ENCODE measurements around the gene FUT8.

Gene FUT8

GRCh38 chr14:65496178-65496993, 83.9 kb downstream of the FUT8 start:
- DNase-seq = no peak

- DNase-seq = no peak
Measured at GRCh38 chr14:65499138-65499537, 86.6 kb downstream of the FUT8 start.

GRCh38 chr14:65500075-65500474, 87.5 kb downstream of the FUT8 start:
- DNase-seq = no peak

- no peak for DNase-seq
Measured at GRCh38 chr14:65501328-65501727, 88.8 kb downstream of the FUT8 start.

GRCh38 chr14:65502676-65503124, 90.2 kb downstream of the FUT8 start:
- DNase-seq = no peak

- no peak for DNase-seq
Measured at GRCh38 chr14:65503771-65504170, 91.2 kb downstream of the FUT8 start.

- no peak for DNase-seq
Measured at GRCh38 chr14:65506801-65507200, 94.3 kb downstream of the FUT8 start.

- DNase-seq = no peak
Measured at GRCh38 chr14:65509842-65510241, 97.3 kb downstream of the FUT8 start.

- DNase-seq = no peak
Measured at GRCh38 chr14:65513671-65514070, 101.1 kb downstream of the FUT8 start.

GRCh38 chr14:65517635-65518542, 105.4 kb downstream of the FUT8 start:
- no peak for DNase-seq

GRCh38 chr14:65528069-65528468, 115.5 kb downstream of the FUT8 start:
- no peak for DNase-seq

GRCh38 chr14:65531148-65531547, 118.6 kb downstream of the FUT8 start:
- no peak for DNase-seq

GRCh38 chr14:65533736-65534404, 121.3 kb downstream of the FUT8 start:
- no peak for DNase-seq

GRCh38 chr14:65536781-65537423, 124.4 kb downstream of the FUT8 start:
- DNase-seq = no peak

- no peak for DNase-seq
Measured at GRCh38 chr14:65548878-65549277, 136.3 kb downstream of the FUT8 start.

- no peak for DNase-seq
Measured at GRCh38 chr14:65549429-65549828, 136.9 kb downstream of the FUT8 start.

GRCh38 chr14:65550779-65551643, 138.5 kb downstream of the FUT8 start:
- DNase-seq = no peak

- no peak for DNase-seq
Measured at GRCh38 chr14:65552724-65553123, 140.2 kb downstream of the FUT8 start.

- DNase-seq = no peak
Measured at GRCh38 chr14:65554837-65555236, 142.3 kb downstream of the FUT8 start.

- DNase-seq = no peak
Measured at GRCh38 chr14:65555358-65555757, 142.8 kb downstream of the FUT8 start.

- no peak for DNase-seq
Measured at GRCh38 chr14:65558363-65558762, 145.8 kb downstream of the FUT8 start.
